HepG2 (cell line): ENCODE data around the gene ZKSCAN3. TPM values are rescaled to one million over a fixed set of nuclear protein-coding genes. Genes with fewer than 3 reads are reported as not detected.
A peak's percentile ranks its signal among the peaks of the same experiment; 100 is the strongest.

Experiments used
- AKAP8 ChIP-seq: sonication (generic); formaldehyde crosslinking; IDR thresholded peaks from 2 replicates; pipeline ENCODE4 v1.5.1; 2020; ENCODE audit warnings: mild to moderate bottlenecking, missing genetic modification reagents
- ATF5 ChIP-seq: sonication (generic); formaldehyde crosslinking; IDR thresholded peaks from 2 replicates; pipeline ENCODE4 v1.4.0; 2020; ENCODE audit warnings: mild to moderate bottlenecking, low read depth, missing genetic modification reagents
- CTCF ChIP-seq: sonication (generic); formaldehyde crosslinking; IDR thresholded peaks from 2 replicates; pipeline ENCODE4 v1.5.0; 2020; ENCODE audit warnings: mild to moderate bottlenecking, missing genetic modification reagents, moderate library complexity
- DMAP1 ChIP-seq: IDR thresholded peaks from 2 replicates; pipeline ENCODE4 v1.6.1; 2016
- GATA4 ChIP-seq: sonication (generic); IDR thresholded peaks from 2 replicates; pipeline ENCODE4 v1.6.1; 2016; ENCODE audit warnings: antibody characterized with exemption, low read depth, borderline replicate concordance
- JARID2 ChIP-seq: sonication (generic); formaldehyde crosslinking; IDR thresholded peaks from 2 replicates; pipeline ENCODE4 v1.8.1; 2023; ENCODE audit warnings: missing genetic modification reagents, inconsistent platforms; ENCODE audit not compliant: insufficient replicate concordance
- KAT8 ChIP-seq: IDR thresholded peaks from 2 replicates; pipeline ENCODE4 v1.6.1; 2016; ENCODE audit warnings: missing genetic modification reagents, missing compliant biosample characterization
- KLF6 ChIP-seq: IDR thresholded peaks from 2 replicates; pipeline ENCODE4 v1.8.0; 2016; ENCODE audit warnings: missing biosample characterization, missing genetic modification reagents
- KMT2A ChIP-seq: sonication (generic); formaldehyde crosslinking; IDR thresholded peaks from 2 replicates; pipeline ENCODE4 v1.4.0; 2020; ENCODE audit warnings: missing genetic modification reagents
- MIER3 ChIP-seq: IDR thresholded peaks from 2 replicates; pipeline ENCODE4 v1.6.1; 2016; ENCODE audit warnings: missing compliant biosample characterization, borderline replicate concordance
- MYC ChIP-seq: sonication (generic); formaldehyde crosslinking; IDR thresholded peaks from 2 replicates; pipeline ENCODE4 v1.9.0; 2021; ENCODE audit warnings: missing genetic modification reagents, borderline replicate concordance
- NFKBIZ ChIP-seq: IDR thresholded peaks from 2 replicates; pipeline ENCODE4 v1.6.1; 2018; ENCODE audit warnings: missing genetic modification reagents, missing compliant biosample characterization
- SALL2 ChIP-seq: sonication (generic); formaldehyde crosslinking; IDR thresholded peaks from 2 replicates; pipeline ENCODE4 v1.8.1; 2023; ENCODE audit warnings: mild to moderate bottlenecking, missing genetic modification reagents, inconsistent platforms
- SAP130 ChIP-seq: IDR thresholded peaks from 2 replicates; pipeline ENCODE4 v1.6.1; 2016; ENCODE audit warnings: low read depth
- SOX6 ChIP-seq, 2 experiments: fragments of 450-650 bp in 1 of 2; sonication (generic) in 1 of 2; formaldehyde crosslinking in 1 of 2; IDR thresholded peaks; 2 replicates each; pipeline versions ENCODE4 v1.4.0 to v1.6.1; 2017 to 2020; ENCODE audit warnings: antibody characterized with exemption in 1 of 2, mild to moderate bottlenecking in 1 of 2, missing genetic modification reagents in 1 of 2
- TEAD3 ChIP-seq: optimal IDR thresholded peaks from 2 replicates; pipeline ENCODE3; 2016; ENCODE audit warnings: borderline replicate concordance
- ZNF280D ChIP-seq: sonication (generic); formaldehyde crosslinking; IDR thresholded peaks from 2 replicates; pipeline ENCODE4 v1.5.1; 2020; ENCODE audit warnings: mild to moderate bottlenecking, missing genetic modification reagents
- ZNF335 ChIP-seq: sonication (generic); formaldehyde crosslinking; IDR thresholded peaks from 2 replicates; pipeline ENCODE4 v1.4.0; 2020; ENCODE audit warnings: missing genetic modification reagents
- ZNF543 ChIP-seq: sonication (generic); formaldehyde crosslinking; IDR thresholded peaks from 2 replicates; pipeline ENCODE4 v1.4.0; 2020; ENCODE audit warnings: mild to moderate bottlenecking, missing genetic modification reagents
- ZNF547 ChIP-seq: sonication (generic); formaldehyde crosslinking; IDR thresholded peaks from 2 replicates; pipeline ENCODE4 v1.5.1; 2020; ENCODE audit warnings: mild to moderate bottlenecking, missing genetic modification reagents
- ZNF567 ChIP-seq: sonication (generic); formaldehyde crosslinking; IDR thresholded peaks from 2 replicates; pipeline ENCODE4 v1.8.1; 2023; ENCODE audit warnings: mild to moderate bottlenecking, missing genetic modification reagents, borderline replicate concordance
- ZNF598 ChIP-seq: sonication (generic); formaldehyde crosslinking; IDR thresholded peaks from 2 replicates; pipeline ENCODE4 v1.5.1; 2020; ENCODE audit warnings: mild to moderate bottlenecking, missing genetic modification reagents, borderline replicate concordance
- ZNF709 ChIP-seq: sonication (generic); formaldehyde crosslinking; IDR thresholded peaks from 2 replicates; pipeline ENCODE4 v1.5.0; 2020; ENCODE audit warnings: mild to moderate bottlenecking, missing genetic modification reagents
- ZNF737 ChIP-seq: sonication (generic); formaldehyde crosslinking; IDR thresholded peaks from 2 replicates; pipeline ENCODE4 v1.5.0; 2020; ENCODE audit warnings: missing genetic modification reagents, mild to moderate bottlenecking, borderline replicate concordance
- ZSCAN30 ChIP-seq: sonication (generic); formaldehyde crosslinking; IDR thresholded peaks from 2 replicates; pipeline ENCODE4 v1.5.0; 2020; ENCODE audit warnings: mild to moderate bottlenecking, missing genetic modification reagents
- polyA plus RNA-seq, 8 experiments: library from polyadenylated mRNA; depleted of rRNA in 3 of 8; stranded (reverse) in 7 of 8; unstranded in 1 of 8; fragments of >200 nt; fragmentation: Illumina TruSeq in 4 of 8; extraction: Trizol in 4 of 8; gene quantifications; 2 replicates each; pipeline versions ENCODE4 v1.2.1 to v1.2.3, GENCODE V29; 2011 to 2016; ENCODE audit warnings: low read depth in 4 of 8, missing spikeins in 1 of 8, mixed read lengths in 1 of 8; ENCODE audit not compliant: insufficient read depth in 1 of 8
- total RNA-seq, 5 experiments: library from RNA; depleted of rRNA; stranded (reverse); fragments of >200 nt; fragmentation: Illumina TruSeq; extraction: Trizol; gene quantifications; 2 replicates each; pipeline ENCODE4 v1.2.3, GENCODE V29; 2016; ENCODE audit warnings: low read depth in 1 of 5

The ZKSCAN3 gene
- total and polyA plus RNA-seq, 2 of the 13 experiments (the other 11 are each of a cell fraction or from before 2014, with no cell fraction given) = 3.3 to 7.4 TPM

GRCh38 chr6:28355743-28356665 lies 6.3 kb downstream of the ZKSCAN3 start (continued):
- no peak for TF ChIP-seq ZSCAN30 (CRISPR knock-in tag)
- peak; percentile 91 for TF ChIP-seq CTCF
- no peak for TF ChIP-seq NFKBIZ
- TF ChIP-seq DMAP1 (CRISPR knock-in tag) = peak; percentile 42; the same call in 1 of the 2 replicates
- TF ChIP-seq SOX6 (IDR thresholded peaks at IDR 0.05) = no peak
- TF ChIP-seq SOX6 (CRISPR knock-in tag; IDR thresholded peaks at IDR 0.05) = peak; percentile 50
- peak; percentile 43; the same call in 1 of the 2 replicates for TF ChIP-seq MIER3
- peak; percentile 71; the same call in 1 of the 2 replicates for TF ChIP-seq SALL2 (CRISPR knock-in tag)
- TF ChIP-seq ZNF335 (CRISPR knock-in tag) = peak; percentile 65; the same call in 1 of the 2 replicates
- peak; percentile 84 for TF ChIP-seq JARID2 (CRISPR knock-in tag)
- TF ChIP-seq ZNF543 = no peak
- peak; percentile 57; the same call in 1 of the 2 replicates for TF ChIP-seq KLF6
- TF ChIP-seq ZNF280D = no peak
- TF ChIP-seq KAT8 (CRISPR knock-in tag) = peak; percentile 84
- peak; percentile 65; the same call in 1 of the 2 replicates for TF ChIP-seq ZNF567 (CRISPR knock-in tag)
- peak; percentile 43; the same call in 1 of the 2 replicates for TF ChIP-seq ZNF709 (CRISPR knock-in tag)
- 0 out of 2 replicates have a peak, but pooled peaks have one; percentile 58 for TF ChIP-seq ZNF737 (CRISPR knock-in tag)
- no peak for TF ChIP-seq GATA4
- peak; percentile 87 for TF ChIP-seq SAP130 (CRISPR knock-in tag)
- TF ChIP-seq ZNF598 (CRISPR knock-in tag) = 0 out of 2 replicates have a peak, but pooled peaks have one; percentile 69
- TF ChIP-seq TEAD3 = peak; percentile 85
- peak; percentile 87 for TF ChIP-seq KMT2A (CRISPR knock-in tag)
- peak; percentile 71; the same call in 1 of the 2 replicates for TF ChIP-seq AKAP8 (CRISPR knock-in tag)
- no peak for TF ChIP-seq ATF5 (CRISPR knock-in tag)
- TF ChIP-seq MYC (CRISPR knock-in tag) = 0 out of 2 replicates have a peak, but pooled peaks have one; percentile 34
- TF ChIP-seq ZNF547 (CRISPR knock-in tag) = 0 out of 2 replicates have a peak, but pooled peaks have one; percentile 21
